Fibroblast of skin of back (primary cell): ENCODE measurements around the gene CCDC116.
"Not testable (repeated sequence)": the region's sequence is repeated elsewhere in the genome, so short reads cannot be mapped to it uniquely, and the experiment has no call there.

Experiments
- DNase-seq: peaks from one replicate; pipeline ENCODE4 v3.0.0-alpha.2; 2013

The CCDC116 gene

GRCh38 chr22:21609556-21610157, 22.9 kb upstream of the CCDC116 start:
- not testable (repeated sequence) for DNase-seq

GRCh38 chr22:21611210-21611977, 21.2 kb upstream of the CCDC116 start:
- no peak for DNase-seq

DNA sequence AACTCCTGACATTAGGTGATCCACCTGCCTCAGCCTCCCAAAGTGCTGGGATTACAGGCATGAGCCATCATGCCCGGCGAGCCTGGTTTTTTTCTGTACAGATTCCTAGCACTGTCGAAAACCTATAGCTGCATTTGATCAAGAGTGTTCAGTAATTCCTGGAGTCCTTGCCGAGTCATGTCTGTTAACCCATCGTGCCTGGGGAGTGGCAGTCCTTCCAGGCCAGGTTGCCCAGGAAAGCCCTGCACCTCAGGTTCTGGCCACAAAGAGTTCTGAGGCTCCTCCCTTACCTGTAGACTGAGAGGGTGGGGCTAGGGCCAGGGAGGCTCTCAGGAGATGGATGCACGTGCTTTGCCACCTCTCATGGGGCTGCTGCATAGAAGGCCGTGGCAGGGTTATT, 19.7 kb upstream of the CCDC116 start:
- DNase-seq = no peak

DNA sequence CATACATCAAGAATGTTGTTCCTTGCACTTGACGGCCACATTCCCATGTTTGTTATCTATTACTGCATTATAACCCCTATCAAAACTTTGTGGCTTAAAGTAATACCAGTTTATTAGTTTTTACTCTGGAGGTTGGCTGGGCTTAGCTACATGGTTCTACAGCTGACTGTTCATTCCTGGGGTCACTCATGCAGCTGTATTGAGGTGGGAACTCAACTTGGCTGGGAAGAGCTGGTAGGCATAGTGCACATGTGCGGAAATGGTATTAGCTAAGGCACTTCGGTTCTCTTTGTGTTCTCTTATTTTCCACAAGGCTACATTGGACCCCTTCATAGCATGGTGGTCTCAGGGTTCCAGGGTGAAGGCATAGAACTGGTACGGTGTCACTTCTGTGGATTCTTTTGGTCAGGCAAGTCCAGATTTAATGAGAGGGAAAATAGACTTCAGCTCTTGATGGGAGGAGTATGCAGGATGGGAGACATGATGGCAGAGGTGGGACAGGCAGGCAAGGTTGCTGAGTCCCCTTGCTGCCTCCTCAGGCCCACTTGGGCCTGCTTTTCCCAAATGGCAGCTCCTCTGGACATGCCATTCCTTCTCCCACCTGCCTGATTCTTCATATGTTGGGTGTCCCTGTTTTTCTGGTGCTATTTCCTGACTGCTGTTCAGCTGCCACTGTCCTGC, 18.9 kb upstream of the CCDC116 start:
- no peak for DNase-seq

DNA sequence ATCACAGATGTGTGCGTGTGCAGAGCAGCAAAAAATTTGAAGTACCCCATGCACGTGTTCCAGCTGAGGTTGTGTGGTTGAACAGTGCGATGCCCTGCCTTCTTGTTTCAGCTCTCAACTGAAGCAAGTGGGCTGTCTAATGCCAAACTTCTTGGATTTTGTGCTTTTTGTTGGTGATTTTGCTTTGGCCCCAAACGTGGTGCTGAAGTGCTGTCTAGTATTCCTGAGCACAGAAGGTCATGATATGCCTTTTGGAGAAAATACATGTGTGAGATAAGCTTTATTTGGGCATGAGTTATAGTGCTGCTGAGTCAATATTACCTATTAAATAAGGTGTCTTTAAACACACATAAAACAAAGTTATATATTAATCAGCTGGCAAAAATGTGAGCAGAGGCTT, 16.8 kb upstream of the CCDC116 start:
- DNase-seq = no peak

DNA sequence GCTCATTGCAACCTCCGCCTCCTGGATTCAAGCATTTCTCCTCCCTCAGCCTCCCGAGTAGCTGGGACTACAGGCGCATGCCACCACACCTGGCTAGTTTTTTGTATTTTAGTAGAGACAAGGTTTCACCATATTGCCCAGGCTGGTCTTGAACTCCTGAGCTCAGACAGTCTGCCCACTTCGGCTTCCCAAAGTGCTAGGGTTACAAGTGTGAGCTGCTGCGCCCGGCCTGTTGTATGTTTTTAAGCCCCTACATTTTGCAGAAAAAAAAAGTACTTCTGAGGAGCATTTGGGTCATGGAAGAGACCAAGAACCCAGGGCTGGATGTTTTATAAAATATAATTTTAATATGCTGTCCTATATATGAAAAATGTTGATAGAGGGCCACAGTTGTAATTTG, 15.2 kb upstream of the CCDC116 start:
- not testable (repeated sequence) for DNase-seq

DNA sequence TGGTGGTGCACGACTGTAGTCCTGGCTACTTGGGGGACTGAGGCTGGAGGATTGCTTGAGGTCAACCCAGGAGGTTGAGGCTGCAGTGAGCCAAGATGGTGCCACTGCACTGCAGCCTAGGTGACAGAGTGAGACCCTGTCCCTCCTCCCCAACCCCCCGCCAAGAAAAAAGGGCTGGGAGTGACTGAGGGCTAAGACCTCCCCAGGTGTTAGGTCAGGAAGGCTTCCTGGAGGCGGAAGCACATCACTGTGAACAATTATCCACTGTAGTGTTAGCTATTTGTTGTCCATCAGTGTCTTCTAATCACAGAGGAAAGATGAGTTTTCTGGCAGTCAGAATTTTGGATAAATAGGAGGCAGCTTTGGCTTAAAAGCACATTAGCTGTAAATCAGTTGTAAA, 11.5 kb upstream of the CCDC116 start:
- DNase-seq = no peak

DNA sequence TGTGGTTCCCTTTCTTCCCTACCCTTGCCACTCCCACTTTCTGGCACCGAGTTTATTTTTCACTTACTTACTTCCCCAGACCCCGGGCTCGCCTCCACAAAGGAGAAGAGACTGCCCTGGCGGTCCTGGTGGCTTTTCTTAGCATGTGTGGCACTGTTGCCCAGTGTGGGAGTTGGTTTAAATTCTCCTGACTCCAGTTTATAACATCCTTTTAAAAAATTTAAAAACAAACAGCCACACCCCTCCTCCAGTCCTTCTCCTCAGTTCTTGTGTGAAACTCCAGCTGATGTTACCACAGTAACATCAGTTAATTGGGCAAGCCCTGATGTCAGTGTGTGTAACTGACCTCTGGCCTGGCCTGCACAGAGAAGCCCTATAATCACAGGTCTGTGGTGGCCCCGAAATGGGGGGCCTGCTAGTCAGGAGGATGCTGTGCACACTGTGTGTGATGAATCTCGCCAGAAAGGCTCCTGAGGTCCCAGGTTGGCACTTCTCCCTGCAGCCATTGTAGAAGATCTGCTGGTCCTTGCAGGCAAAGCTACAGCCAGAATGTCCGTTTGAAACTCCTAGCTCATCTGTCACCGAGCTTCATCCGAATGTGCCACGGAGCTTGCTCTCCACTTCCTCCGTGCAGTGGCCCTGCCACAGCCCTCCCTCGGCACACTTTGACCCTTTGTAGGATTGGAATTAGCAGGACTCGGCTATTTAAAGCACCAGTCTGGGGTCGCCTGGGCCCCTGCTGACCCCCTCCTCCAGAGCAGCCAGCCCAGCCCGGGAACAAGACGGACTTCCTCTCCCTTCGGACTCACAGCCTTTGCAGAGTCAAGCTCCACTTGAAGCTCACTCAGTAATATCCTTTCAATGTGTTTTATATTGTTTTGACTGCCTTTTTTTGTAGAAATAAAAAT, 10.3 kb upstream of the CCDC116 start:
- no peak for DNase-seq

GRCh38 chr22:21622919-21623647, 9.5 kb upstream of the CCDC116 start:
- no peak for DNase-seq

DNA sequence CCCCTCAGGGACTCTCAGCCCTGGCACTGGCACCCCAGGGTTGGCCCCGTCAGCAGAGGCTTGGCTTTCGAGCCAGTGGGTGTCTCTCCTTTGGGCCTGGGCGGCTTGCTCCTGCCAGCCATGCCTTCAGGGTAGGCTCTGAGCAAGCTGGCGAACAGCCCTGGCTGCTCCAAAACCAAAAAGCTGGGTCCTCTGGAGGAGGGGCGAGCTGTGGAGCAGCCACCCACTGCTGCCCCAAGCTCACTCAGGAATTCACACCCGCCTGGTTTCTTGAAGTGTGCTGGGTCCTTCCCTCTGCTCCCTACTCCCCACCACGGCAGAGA, 9.0 kb upstream of the CCDC116 start:
- no peak for DNase-seq

DNA sequence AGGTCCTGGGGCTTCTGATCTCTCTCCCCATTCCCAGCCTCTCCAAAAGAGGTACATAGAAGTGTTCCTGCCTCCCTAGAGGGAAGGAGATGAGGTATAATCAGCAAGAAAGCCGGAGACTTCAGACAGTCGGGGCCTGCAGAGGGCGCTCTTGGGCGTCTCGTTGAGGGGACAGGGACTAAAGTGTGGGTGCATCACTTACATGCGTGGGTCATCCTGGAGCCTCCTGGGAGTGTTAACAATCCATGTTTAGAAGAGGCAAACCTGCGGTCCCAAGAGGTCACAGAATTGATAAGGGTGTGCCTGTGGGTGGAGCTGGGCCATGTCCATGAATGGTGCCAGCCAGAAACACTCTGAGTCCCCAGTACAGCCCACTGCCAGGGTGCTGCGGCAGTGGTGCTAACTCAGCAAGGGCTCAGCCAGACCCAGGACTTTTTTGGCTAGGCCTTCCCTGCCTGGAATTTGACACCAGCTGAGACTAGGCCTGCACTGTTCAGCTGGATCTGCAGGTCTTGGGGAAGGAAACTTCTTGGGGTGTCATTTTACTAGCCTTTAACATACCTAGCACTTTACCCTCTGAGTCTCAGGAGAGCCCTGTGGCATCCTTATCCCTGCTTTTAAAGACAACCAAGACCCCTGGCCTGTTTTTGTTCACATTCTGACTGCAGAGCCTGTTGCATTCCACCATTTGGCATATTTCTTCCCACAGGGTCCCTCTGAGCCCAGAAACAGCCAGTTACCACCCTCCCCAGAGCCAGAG, 8.3 kb upstream of the CCDC116 start:
- no peak for DNase-seq

- DNase-seq = no peak
Observed at GRCh38 chr22:21624880-21625791, 7.4 kb upstream of the CCDC116 start.

GRCh38 chr22:21626073-21626734, 6.4 kb upstream of the CCDC116 start:
- no peak for DNase-seq

GRCh38 chr22:21626735-21627469, 5.7 kb upstream of the CCDC116 start:
- DNase-seq = no peak

DNA sequence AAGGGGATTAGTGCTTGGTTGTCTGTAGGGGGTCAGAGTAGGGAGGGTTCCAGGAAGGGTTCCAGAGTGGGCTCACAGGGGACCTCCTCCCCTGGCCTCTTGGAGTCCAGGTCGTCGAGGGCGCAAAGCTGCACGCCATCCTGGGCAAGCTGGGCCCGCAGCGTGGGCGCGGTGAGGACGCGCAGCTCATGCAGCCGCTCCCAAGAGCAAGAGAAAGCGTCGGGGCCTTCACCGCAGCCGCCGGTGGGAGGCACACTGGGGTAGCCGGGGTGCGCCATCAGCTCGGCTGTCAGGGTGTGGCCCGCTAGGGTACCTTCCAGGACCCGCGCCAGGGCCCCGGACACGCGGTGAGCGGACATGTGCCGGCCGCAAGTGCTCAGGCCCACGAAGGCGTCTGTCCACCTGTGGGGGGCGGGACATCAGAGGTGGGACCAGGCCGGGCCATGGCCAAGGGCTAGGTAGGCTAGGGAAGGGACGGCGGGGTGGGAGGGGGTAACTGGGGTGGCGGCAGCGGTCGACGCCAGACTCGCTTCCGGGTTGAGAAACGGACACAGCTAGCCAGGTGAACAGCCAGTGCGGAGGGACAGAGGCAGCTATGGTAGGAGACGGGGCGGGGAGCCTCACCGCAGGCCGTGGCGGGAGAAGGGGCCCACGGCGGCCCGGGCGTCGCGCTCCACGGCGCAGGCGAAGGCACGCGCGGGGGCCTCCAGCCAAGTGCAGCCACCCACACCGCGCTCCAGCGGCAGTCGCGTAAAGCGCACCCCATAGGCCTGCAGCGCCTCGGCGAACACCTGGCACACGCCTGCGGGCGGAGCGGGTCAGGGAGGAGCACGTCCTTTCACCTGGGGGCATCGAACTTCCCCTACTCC, 3.9 kb upstream of the CCDC116 start:
- DNase-seq = no peak

DNA sequence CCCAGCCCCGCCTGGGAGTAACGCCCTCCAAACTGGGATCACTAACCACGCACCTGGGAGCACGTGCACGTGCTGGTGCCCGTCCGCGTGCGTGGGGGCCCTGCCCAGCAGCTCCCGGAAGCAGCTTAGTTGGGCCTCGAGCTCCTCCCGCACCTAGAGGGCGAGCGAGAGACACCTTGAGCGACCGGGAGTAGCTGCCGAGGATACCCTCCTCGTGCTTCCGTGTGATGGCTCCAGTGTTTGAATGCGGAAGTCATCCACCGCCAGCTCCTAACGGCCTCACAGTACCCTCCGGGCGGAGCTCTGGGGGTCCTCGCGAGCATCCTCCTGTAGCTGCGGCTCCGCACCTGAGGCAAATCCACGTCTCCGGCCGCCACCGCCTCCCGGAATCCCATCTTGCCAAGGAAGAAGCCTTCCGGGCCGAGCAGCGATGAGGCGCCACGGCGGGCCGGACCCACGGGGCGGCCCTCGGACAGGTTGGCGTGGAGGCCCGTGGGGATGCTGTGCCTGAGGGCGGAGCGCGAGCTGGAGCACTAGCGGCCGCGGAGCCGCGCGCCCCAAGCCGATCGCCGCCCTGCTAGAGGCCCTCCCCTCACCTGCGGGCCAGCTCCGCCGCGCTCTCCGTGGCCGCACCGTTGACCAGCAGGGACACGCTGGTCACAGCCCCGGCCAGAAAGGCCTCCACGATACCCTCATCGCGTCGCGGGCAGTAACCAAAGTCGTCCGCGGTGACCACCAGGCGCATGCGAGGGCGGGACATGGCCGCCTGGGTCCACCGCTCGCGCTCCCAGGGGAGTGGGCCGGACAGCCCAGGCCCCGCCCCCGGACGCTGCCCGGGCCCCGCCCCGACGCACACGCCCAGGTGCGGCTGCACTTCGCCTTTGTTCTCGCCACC, 3.1 kb upstream of the CCDC116 start, which contains the start of gene YDJC:
TSS of gene YDJC (minus strand) at position 768 of the 895 bp plus-strand sequence. CDS start at position 760, 8 bp downstream.
- peak; percentile 87 for DNase-seq

- DNase-seq = no peak
Observed at GRCh38 chr22:21631025-21631424, 1.5 kb upstream of the CCDC116 start.
